ENCODE data around the gene OGA.

OGA gene

GRCh38 chr10:101835362-101835761, 17.1 kb upstream of the OGA start:
- no peak for DNase-seq

- DNase-seq, result no peak
Observed at GRCh38 chr10:101834341-101834740, 16.1 kb upstream of the OGA start.

- DNase-seq, result no peak
Observed at GRCh38 chr10:101833466-101833865, 15.2 kb upstream of the OGA start.

- DNase-seq, result no peak
Observed at GRCh38 chr10:101832325-101832771, 14.1 kb upstream of the OGA start.

GRCh38 chr10:101831169-101831811, 13.0 kb upstream of the OGA start:
- DNase-seq, result no peak

GRCh38 chr10:101830322-101831168, 12.3 kb upstream of the OGA start:
- DNase-seq, result peak; percentile 96

- peak; percentile 63 for DNase-seq
Observed at GRCh38 chr10:101829561-101830315, 11.5 kb upstream of the OGA start.

GRCh38 chr10:101828766-101829551, 10.7 kb upstream of the OGA start:
- DNase-seq, result no peak

- no peak for DNase-seq
Observed at GRCh38 chr10:101827919-101828600, 9.8 kb upstream of the OGA start.

GRCh38 chr10:101826852-101827434, 8.7 kb upstream of the OGA start:
- DNase-seq, result no peak

- DNase-seq, result no peak
Observed at GRCh38 chr10:101824736-101825135, 6.5 kb upstream of the OGA start.

- DNase-seq, result no peak
Observed at GRCh38 chr10:101818872-101819633, 809 bp upstream of the OGA start.

- DNase-seq, result no peak
Observed at GRCh38 chr10:101817337-101818118, 716 bp downstream of the OGA start.

GRCh38 chr10:101816913-101817336, 1.3 kb downstream of the OGA start:
- DNase-seq, result no peak

- no peak for DNase-seq
Observed at GRCh38 chr10:101816376-101816775, 1.9 kb downstream of the OGA start.

GRCh38 chr10:101814466-101815071, 3.7 kb downstream of the OGA start:
- DNase-seq, result no peak

- DNase-seq, result no peak
Observed at GRCh38 chr10:101812606-101813005, 5.6 kb downstream of the OGA start.

- DNase-seq, result no peak
Observed at GRCh38 chr10:101807158-101807557, 11.1 kb downstream of the OGA start.

- DNase-seq, result no peak
Observed at GRCh38 chr10:101803511-101803910, 14.7 kb downstream of the OGA start.

All from central memory CD4-positive, alpha-beta T cell (primary cell).